ENCODE results near the gene VWA3A. TPM values are rescaled to one million over a fixed set of nuclear protein-coding genes. Genes with fewer than 3 reads are reported as not detected.

The VWA3A gene
- total RNA-seq, 3 donors from 2014 or later, result 0.08 to 0.10 TPM; not detected in 1

DNA sequence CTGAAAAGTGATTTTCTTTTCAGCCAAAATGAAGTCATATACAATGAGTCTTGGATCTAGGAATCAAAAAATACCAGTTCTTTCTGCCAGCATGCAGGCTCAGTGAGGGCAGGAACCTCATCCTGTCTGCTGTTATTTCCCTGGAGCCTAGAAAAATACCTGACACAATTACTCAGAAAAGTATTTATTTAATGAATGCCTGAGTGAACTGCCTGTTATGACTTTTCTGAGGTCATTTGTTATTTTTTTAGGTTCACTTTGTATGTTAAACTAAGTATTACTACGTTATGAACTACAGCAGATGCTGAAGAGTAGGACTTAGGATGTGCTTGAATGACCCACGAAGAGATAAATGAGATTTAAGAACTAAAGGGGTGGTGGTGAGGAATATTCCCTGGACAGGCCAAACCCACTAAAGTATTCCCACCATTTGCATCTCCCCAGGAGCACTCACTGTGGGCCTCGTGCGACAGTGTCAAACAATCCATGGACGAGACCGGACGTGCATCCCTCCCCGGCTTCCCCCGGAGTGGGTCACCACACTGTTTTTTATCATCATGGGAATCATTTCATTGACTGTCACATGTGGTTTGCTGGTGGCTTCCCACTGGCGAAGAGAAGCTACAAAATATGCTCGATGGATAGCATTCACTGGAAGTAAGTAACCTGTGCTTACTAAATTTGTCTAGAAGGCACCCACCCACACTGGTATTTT lies 17.1 kb upstream of the VWA3A start:
- Mint-ChIP-seq H3K36me3 (ENCODE audit: insufficient read depth) (peaks cover 2% of the 10 kb centered on the region), H3K4me3 (no peak overlapping the region), H3K27me3 (ENCODE audit: low read depth) (no peaks in the 10 kb centered on the region), H3K9me3 (no peaks in the 10 kb centered on the region), H3K4me1 (ENCODE audit: low read depth) (peaks cover 2% of the 10 kb centered on the region)
- ATAC-seq (no peak), DNase-seq (no peak)

DNA sequence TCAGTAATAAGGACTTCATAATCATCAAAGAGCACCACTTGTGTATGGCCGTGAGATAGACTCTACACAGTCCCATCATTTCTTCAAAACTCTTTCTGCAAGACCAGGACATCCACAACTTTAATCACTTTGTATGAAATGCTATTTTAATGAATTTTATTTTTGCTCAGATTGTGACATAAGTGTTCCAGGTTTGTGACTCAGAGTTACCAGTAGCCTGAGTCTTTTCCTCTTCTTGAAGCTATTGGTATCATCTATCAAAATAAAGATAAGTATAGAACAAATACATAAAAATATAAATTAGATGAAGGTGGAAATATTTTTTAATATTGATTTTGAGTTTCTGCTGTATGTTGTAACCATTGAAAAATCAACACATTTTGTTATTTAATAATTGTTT lies 16.6 kb upstream of the VWA3A start:
- Mint-ChIP-seq H3K4me1 (ENCODE audit: low read depth) (peaks cover 2% of the 10 kb centered on the region), H3K9me3 (no peaks in the 10 kb centered on the region), H3K4me3 (no peak overlapping the region), H3K36me3 (ENCODE audit: insufficient read depth) (peaks cover 2% of the 10 kb centered on the region), H3K27me3 (ENCODE audit: low read depth) (no peaks in the 10 kb centered on the region)
- ATAC-seq (no peak), DNase-seq (no peak)

DNA sequence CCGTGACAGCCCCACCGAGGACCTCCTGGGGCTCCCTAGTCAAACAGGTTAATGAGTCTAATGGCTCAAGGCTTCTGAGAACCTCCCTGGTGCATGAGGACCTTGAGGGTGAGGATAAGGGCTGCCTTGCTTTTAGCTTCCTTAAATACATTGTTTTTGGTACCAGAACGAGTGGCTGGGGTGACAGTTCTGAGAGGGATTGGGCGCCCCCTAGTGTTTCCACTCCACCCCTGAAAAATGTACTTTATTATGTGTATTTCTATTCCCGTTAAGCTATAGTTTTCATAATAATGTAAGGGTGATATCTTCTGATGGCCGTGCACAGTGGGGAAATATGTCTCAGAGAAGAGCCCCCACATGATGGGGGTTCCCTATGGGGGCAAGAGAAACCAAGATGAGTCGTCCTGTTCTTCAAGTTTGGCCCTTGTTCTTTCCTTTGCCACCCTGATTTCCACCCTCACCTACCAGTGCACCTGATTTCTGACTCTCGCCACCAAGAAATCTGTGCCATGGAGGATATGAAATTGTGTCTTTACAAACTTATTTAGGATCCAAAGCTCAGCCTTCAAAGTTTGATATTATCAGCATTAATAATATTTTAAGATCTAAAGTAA lies 14.5 kb upstream of the VWA3A start:
- Mint-ChIP-seq H3K36me3 (ENCODE audit: insufficient read depth) (peaks cover 4% of the 10 kb centered on the region), H3K4me3 (no peak overlapping the region), H3K9me3 (no peaks in the 10 kb centered on the region), H3K27me3 (ENCODE audit: low read depth) (no peaks in the 10 kb centered on the region), H3K4me1 (ENCODE audit: low read depth) (peaks cover 5% of the 10 kb centered on the region)
- peak; percentile 70 for DNase-seq
- ATAC-seq, result peak; percentile 55 to 61

DNA sequence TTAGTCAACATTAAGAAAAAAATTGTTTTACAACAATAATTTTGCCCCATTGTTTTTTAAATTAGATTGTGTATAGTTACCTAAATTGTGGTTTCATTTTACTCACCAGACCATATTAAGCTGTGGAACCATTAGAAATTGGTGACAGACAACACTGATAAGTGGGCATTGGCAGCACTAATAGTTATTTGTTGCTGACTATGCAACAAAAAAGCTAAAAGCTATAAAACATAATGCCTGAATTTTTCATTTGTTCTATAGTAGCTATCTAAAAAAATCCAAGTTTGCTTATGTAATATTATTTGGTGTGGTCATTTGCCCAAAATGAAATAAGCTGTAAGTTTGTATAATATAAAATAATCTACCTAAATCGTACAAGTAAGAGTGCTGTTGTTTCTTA lies 13.7 kb upstream of the VWA3A start:
- Mint-ChIP-seq H3K36me3 (ENCODE audit: insufficient read depth) (peaks cover 4% of the 10 kb centered on the region), H3K4me1 (ENCODE audit: low read depth) (peaks cover 5% of the 10 kb centered on the region), H3K27me3 (ENCODE audit: low read depth) (no peaks in the 10 kb centered on the region), H3K4me3 (no peak overlapping the region), H3K9me3 (no peaks in the 10 kb centered on the region)
- DNase-seq (no peak), ATAC-seq (no peak)

DNA sequence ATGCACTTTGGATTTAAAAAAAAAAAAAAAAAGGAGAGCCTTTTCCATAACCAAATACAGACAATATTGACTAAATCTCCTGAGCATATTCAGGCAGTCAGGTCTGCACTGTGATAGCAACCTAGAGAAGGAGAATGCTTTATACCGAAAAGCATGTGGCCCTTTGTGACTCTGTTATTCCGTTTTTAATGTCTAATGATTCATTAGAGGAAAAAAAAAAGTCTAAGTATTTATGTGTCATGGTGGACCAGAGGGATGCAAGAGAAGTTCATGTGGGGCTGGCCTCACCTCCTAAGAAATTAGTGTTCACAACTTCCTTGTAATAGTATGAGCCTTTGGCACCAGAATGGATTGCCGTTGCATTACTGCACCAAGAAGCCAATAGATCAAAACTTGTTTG lies 11.3 kb upstream of the VWA3A start:
- no peak for DNase-seq
- H3K36me3 Mint-ChIP-seq (ENCODE audit: insufficient read depth), result peaks cover 7% of the 10 kb centered on the region
- H3K4me1 Mint-ChIP-seq (ENCODE audit: low read depth), result peaks cover 5% of the 10 kb centered on the region
- no peaks in the 10 kb centered on the region for H3K9me3 Mint-ChIP-seq
- no peaks in the 10 kb centered on the region for H3K27me3 Mint-ChIP-seq (ENCODE audit: low read depth)
- ATAC-seq, result peak in 1 of 2 donors; percentile 59
- H3K4me3 Mint-ChIP-seq, result no peak overlapping the region

DNA sequence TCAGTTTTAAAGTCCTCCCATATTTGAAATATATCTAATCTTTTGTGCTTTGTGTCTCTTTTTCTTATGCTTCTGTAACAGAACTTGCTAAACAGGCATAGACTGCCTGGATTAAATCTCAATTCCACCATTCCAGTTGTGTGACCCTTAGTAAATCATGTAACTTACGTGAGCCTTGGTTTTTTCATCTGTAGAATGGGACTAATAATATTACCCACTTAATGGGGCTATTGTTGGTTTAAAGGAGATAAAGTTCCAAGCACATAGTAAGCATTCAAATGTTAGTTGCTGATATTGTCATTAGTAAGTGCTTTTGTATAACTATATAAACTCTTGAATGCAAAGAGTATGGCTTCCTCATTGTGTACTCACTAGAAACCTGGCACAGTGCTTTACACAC lies 5.9 kb upstream of the VWA3A start:
- H3K36me3 Mint-ChIP-seq (ENCODE audit: insufficient read depth), result peaks cover 12% of the 10 kb centered on the region
- no peak overlapping the region for H3K4me3 Mint-ChIP-seq
- ATAC-seq (no peak), DNase-seq (no peak)
- H3K9me3 Mint-ChIP-seq, result no peaks in the 10 kb centered on the region
- H3K27me3 Mint-ChIP-seq (ENCODE audit: low read depth), result no peaks in the 10 kb centered on the region
- no peaks in the 10 kb centered on the region for H3K4me1 Mint-ChIP-seq (ENCODE audit: low read depth)

DNA sequence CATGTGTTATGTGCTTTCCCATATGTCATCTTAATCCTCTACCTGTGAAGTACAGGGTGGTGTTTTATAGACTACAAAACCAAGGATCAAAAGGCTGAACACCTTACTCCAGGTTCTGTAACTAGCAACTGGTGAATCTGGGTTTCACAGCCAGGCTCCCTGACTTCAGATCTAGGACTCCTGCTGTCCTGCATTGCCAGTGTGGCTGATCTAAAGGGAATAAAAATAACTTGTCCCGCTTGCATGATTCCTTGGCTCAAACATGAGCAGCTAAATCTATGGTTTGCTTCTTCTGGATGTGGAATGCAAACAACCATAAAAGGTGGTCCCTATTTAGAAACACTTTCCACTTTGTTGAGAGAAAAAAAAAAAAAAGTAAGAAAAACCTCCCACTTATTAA lies 3.7 kb upstream of the VWA3A start:
- H3K27me3 Mint-ChIP-seq (ENCODE audit: low read depth), result no peaks in the 10 kb centered on the region
- H3K4me1 Mint-ChIP-seq (ENCODE audit: low read depth), result no peaks in the 10 kb centered on the region
- no peak overlapping the region for H3K4me3 Mint-ChIP-seq
- no peak for ATAC-seq
- peaks cover 10% of the 10 kb centered on the region for H3K36me3 Mint-ChIP-seq (ENCODE audit: insufficient read depth)
- no peak for DNase-seq
- H3K9me3 Mint-ChIP-seq, result no peaks in the 10 kb centered on the region

DNA sequence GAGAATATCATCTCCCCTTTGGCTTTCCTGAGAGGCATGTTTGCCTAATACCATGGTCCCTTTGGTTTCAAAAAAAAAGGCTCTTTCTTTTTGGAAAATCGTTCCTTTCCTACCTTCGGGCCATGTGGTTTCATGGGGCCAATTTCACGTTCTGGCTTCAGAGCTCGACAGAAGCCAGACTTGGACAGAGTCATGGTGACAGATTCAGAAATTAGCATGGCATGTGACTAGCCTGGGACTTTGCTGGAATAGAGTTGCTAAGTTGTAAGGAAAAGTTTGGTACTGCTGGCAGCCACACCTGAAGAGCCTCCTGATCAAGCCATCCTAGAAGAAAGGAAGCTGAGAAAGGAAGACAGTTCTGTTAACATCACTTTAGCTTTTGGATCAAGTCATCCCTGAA lies 2.4 kb upstream of the VWA3A start:
- Mint-ChIP-seq H3K27me3 (ENCODE audit: low read depth) (no peaks in the 10 kb centered on the region), H3K36me3 (ENCODE audit: insufficient read depth) (peaks cover 9% of the 10 kb centered on the region), H3K4me3 (no peak overlapping the region), H3K4me1 (ENCODE audit: low read depth) (no peaks in the 10 kb centered on the region), H3K9me3 (no peaks in the 10 kb centered on the region)
- DNase-seq (no peak), ATAC-seq (no peak)

DNA sequence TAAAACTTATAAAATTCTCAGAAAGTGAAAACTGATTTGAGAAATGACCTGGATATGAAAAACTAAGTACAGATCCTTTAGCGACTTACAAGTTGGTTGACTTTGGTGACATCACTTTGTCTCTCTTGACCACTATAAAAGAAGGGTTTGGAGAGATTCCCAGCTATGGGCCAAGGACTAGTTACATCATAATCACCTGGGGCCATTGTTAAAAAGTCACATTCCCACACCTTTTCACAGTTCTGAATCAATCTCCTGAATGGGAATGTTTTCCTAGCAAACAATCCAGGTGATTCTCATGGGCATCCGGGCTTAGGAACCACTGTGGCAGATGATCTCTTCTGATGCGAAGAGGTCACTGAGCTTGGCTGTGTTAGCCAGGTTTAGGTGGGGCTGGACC lies 620 bp upstream of the VWA3A start:
- peaks cover 3% of the 10 kb centered on the region for H3K36me3 Mint-ChIP-seq (ENCODE audit: insufficient read depth)
- no peak for ATAC-seq
- H3K27me3 Mint-ChIP-seq (ENCODE audit: low read depth), result peaks cover 4% of the 10 kb centered on the region
- no peaks in the 10 kb centered on the region for H3K4me1 Mint-ChIP-seq (ENCODE audit: low read depth)
- H3K9me3 Mint-ChIP-seq, result no peaks in the 10 kb centered on the region
- no peak for DNase-seq
- no peak overlapping the region for H3K4me3 Mint-ChIP-seq

DNA sequence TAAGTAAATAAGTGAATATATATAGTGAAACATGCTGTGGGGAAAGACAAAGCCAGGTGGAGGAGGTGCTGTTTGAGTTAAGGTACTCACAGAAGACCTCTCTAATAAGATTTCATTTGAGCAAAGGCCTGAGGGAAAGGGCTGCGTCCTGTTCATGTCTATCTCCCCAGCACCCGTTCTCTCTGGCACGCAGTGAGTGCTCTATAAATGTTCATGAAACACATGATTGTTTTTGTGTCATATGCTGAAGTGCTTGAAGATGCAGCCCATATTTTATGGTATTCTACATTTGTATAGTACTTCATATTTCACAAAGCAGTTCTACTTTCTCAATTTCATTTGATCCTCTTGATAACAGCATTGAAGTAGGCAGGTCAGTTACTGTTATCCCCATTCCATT lies 990 bp downstream of the VWA3A start:
- ATAC-seq (no peak), DNase-seq (no peak)
- no peak overlapping the region for H3K4me3 Mint-ChIP-seq
- H3K36me3 Mint-ChIP-seq (ENCODE audit: insufficient read depth), result peaks cover 3% of the 10 kb centered on the region
- H3K9me3 Mint-ChIP-seq, result no peaks in the 10 kb centered on the region
- H3K4me1 Mint-ChIP-seq (ENCODE audit: low read depth), result no peaks in the 10 kb centered on the region
- peaks cover 7% of the 10 kb centered on the region for H3K27me3 Mint-ChIP-seq (ENCODE audit: low read depth)

DNA sequence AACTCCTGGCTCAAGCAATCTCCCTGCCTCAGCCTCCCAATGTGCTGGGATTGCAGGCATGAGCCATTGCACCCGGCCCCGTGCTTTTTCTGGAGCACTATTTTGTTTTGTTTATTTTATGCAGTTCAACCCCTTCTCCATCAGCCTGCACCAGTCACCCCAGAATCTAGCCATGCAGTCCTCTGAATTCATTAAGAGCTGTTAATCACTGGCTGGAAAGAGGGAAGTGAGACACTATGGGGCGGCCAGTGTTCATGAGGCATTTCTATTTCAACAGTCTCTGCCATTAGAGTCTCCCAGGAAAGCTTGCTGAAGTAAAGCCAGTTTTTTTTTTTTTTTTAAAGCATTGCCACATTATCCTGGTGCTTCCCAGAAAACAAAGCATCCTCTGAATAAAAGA lies 1.7 kb downstream of the VWA3A start:
- Mint-ChIP-seq H3K4me3 (no peak overlapping the region), H3K9me3 (no peaks in the 10 kb centered on the region), H3K27me3 (ENCODE audit: low read depth) (peaks cover 7% of the 10 kb centered on the region), H3K4me1 (ENCODE audit: low read depth) (no peaks in the 10 kb centered on the region), H3K36me3 (ENCODE audit: insufficient read depth) (peaks cover 3% of the 10 kb centered on the region)
- no peak for ATAC-seq
- no peak for DNase-seq

DNA sequence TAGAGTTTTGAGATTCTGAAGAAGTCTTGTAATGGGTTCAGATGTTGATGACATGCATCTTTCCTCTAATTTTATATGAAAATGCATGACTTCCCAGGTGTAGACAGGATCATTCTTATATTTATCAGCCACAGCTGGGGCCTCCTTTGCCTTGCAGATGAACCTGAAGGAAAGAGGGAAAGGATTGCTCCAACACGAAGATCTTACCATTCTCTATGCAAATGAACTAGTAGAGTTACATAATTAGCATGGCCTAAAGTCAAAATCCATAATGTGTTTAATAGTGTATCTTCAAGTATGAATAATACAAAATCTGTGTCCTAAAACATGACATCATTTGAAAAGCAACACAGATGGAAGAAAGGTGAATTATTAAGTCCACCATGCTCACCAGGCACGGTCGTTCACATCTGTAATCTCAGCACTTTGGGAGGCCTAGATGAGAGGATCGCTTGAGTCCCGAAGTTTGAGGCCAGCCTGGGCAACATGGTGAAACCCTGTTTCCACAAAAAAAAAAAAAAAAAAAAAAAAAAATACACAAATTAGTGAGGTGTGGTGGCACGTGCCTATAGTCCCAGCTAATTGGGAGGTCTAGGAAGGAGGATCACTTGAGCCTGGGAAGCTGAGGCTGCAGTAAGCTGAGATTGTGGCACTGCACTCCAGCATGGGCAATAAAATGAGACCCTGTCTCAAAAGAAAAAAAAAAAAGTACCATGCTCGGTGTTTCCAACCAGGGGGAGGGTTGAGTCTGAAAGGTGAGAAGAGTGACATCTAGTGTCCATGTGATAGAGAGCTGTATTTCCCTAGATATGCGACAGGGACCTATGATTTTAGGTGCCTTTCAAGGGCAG lies 6.3 kb downstream of the VWA3A start:
- Mint-ChIP-seq H3K4me3 (no peak overlapping the region), H3K27me3 (ENCODE audit: low read depth) (peaks cover 7% of the 10 kb centered on the region), H3K9me3 (no peaks in the 10 kb centered on the region), H3K4me1 (ENCODE audit: low read depth) (no peaks in the 10 kb centered on the region), H3K36me3 (ENCODE audit: insufficient read depth) (no peaks in the 10 kb centered on the region)
- ATAC-seq, result peak; percentile 73 to 85
- no peak for DNase-seq

DNA sequence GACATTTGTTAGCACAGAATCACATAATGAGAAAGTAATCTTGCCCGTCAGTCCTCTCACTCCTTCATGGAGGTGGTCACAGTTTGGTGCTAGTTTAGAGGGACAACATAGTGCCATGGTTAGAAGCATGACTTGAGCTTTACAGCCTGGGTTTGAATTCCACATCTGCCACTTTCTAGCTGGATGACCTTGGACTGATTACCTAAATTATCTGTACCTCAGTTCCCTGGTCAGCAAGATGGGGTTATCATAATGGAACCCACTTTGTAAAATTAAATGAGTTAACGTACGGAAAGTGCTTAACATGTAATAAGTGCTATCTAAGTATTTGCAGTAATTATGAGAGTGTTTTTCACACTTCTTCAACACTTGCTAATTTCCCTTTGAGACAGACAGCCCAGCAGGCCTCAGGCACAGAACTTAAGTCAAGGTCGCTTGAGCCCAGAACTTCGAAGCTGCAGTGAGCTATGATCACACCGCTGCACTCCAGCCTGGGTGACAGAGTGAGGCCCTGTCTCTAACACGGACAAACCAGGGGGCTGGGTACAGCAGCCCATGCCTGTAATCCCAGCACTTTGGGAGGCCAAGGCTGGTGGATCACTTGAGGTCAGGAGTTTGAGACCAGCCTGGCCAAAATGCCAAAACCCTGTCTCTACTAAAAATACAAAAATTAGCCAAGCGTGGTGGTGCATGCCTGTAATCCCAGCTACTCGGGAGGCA lies 7.1 kb downstream of the VWA3A start:
- ATAC-seq, result no peak
- Mint-ChIP-seq H3K9me3 (no peaks in the 10 kb centered on the region), H3K4me1 (ENCODE audit: low read depth) (no peaks in the 10 kb centered on the region), H3K27me3 (ENCODE audit: low read depth) (peaks cover 7% of the 10 kb centered on the region), H3K36me3 (ENCODE audit: insufficient read depth) (no peaks in the 10 kb centered on the region), H3K4me3 (no peak overlapping the region)
- DNase-seq, result no peak

DNA sequence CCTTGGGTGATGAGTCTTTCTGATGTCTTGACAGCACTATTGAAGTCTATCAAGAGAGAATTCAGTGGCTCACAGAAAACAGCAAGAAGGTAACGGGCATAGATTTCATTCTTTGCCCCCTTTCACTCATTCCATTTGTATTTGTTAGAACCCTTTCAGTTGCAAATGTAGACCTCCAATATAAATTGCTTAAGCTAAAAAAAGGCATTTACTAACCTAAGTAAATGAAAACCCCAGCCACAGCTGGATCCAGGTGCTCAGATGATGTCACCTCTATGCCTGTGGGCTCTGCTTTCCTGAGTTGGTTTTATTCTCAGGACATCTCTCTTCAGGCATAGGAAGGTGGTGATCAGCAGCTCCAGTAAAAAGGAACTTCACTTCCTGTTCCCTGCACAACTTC lies 11.1 kb downstream of the VWA3A start:
- Mint-ChIP-seq H3K9me3 (no peaks in the 10 kb centered on the region), H3K4me1 (ENCODE audit: low read depth) (no peaks in the 10 kb centered on the region), H3K27me3 (ENCODE audit: low read depth) (no peaks in the 10 kb centered on the region), H3K4me3 (no peak overlapping the region), H3K36me3 (ENCODE audit: insufficient read depth) (no peaks in the 10 kb centered on the region)
- no peak for ATAC-seq
- DNase-seq, result no peak

Measured in activated T-cell treated with anti-CD3 and anti-CD28 coated beads, Interleukin-2, amount 50 U/mL, for 4 hours (primary cell).